ENCODE data around the gene CNTN2. TPM values are rescaled to one million over a fixed set of nuclear protein-coding genes. Genes with fewer than 3 reads are reported as not detected.

The CNTN2 gene
- total RNA-seq, 1 experiment from 2014 or later: not detected

GRCh38 chr1:205020466-205020865, 22.5 kb upstream of the CNTN2 start:
- TF ChIP-seq CTCF (IDR thresholded peaks at IDR 0.05; ENCODE audit: unreplicated experiment): no peak
- H3K27ac Mint-ChIP-seq (ENCODE audit: unreplicated experiment): no peak overlapping the region
- no peaks in the 10 kb centered on the region for H3K36me3 Mint-ChIP-seq (ENCODE audit: insufficient read depth, unreplicated experiment)
- H3K27me3 Mint-ChIP-seq (ENCODE audit: unreplicated experiment): peaks cover 98% of the 10 kb centered on the region
- CTCF ChIA-PET: no interaction called here
- no peaks in the 10 kb centered on the region for H3K9me3 Mint-ChIP-seq (ENCODE audit: low read depth, unreplicated experiment)
- intact Hi-C loops (cut with micrococcal nuclease; ENCODE audit: unreplicated experiment): no loop called here
- no peaks in the 10 kb centered on the region for H3K4me1 Mint-ChIP-seq (ENCODE audit: low read depth, unreplicated experiment)
- no peak for DNase-seq
- BruUV-seq (replicated peaks): no TSS peak
- H3K4me3 Mint-ChIP-seq (ENCODE audit: low read depth, unreplicated experiment): no peak overlapping the region

GRCh38 chr1:205024679-205025078, 18.3 kb upstream of the CNTN2 start:
- Mint-ChIP-seq H3K4me1 (ENCODE audit: low read depth, unreplicated experiment) (no peaks in the 10 kb centered on the region), H3K27ac (ENCODE audit: unreplicated experiment) (no peak overlapping the region)
- no TSS peak for BruUV-seq (replicated peaks)

GRCh38 chr1:205025239-205025638, 17.8 kb upstream of the CNTN2 start:
- DNase-seq: no peak
- Mint-ChIP-seq H3K27ac (ENCODE audit: unreplicated experiment) (no peak overlapping the region), H3K27me3 (ENCODE audit: unreplicated experiment) (peaks cover 93% of the 10 kb centered on the region), H3K36me3 (ENCODE audit: insufficient read depth, unreplicated experiment) (no peaks in the 10 kb centered on the region), H3K4me1 (ENCODE audit: low read depth, unreplicated experiment) (no peaks in the 10 kb centered on the region), H3K4me3 (ENCODE audit: low read depth, unreplicated experiment) (no peak overlapping the region), H3K9me3 (ENCODE audit: low read depth, unreplicated experiment) (no peaks in the 10 kb centered on the region)
- no TSS peak for BruUV-seq (replicated peaks)
- intact Hi-C loops (cut with micrococcal nuclease; ENCODE audit: unreplicated experiment): no loop called here
- TF ChIP-seq CTCF (IDR thresholded peaks at IDR 0.05; ENCODE audit: unreplicated experiment): no peak
- CTCF ChIA-PET: no interaction called here

More at GRCh38 chr1:205024679-205025078, 18.3 kb upstream of the CNTN2 start:
- Mint-ChIP-seq H3K9me3 (ENCODE audit: low read depth, unreplicated experiment) (no peaks in the 10 kb centered on the region), H3K4me3 (ENCODE audit: low read depth, unreplicated experiment) (no peak overlapping the region), H3K36me3 (ENCODE audit: insufficient read depth, unreplicated experiment) (no peaks in the 10 kb centered on the region), H3K27me3 (ENCODE audit: unreplicated experiment) (peaks cover 93% of the 10 kb centered on the region)
- TF ChIP-seq CTCF (IDR thresholded peaks at IDR 0.05; ENCODE audit: unreplicated experiment): no peak
- CTCF ChIA-PET: interaction anchor here (0.7 kb wide), 1 partner anchor 18 kb away, joined by 4 read pairs; no protein-coding TSS in a partner anchor
- no peak for DNase-seq
- intact Hi-C loops (cut with micrococcal nuclease; ENCODE audit: unreplicated experiment): no loop called here

- Mint-ChIP-seq H3K4me3 (ENCODE audit: low read depth, unreplicated experiment) (no peak overlapping the region), H3K27me3 (ENCODE audit: unreplicated experiment) (peaks cover 93% of the 10 kb centered on the region), H3K9me3 (ENCODE audit: low read depth, unreplicated experiment) (no peaks in the 10 kb centered on the region), H3K4me1 (ENCODE audit: low read depth, unreplicated experiment) (no peaks in the 10 kb centered on the region), H3K36me3 (ENCODE audit: insufficient read depth, unreplicated experiment) (no peaks in the 10 kb centered on the region), H3K27ac (ENCODE audit: unreplicated experiment) (no peak overlapping the region)
- intact Hi-C loops (cut with micrococcal nuclease; ENCODE audit: unreplicated experiment): no loop called here
- no peak for TF ChIP-seq CTCF (IDR thresholded peaks at IDR 0.05; ENCODE audit: unreplicated experiment)
- no peak for DNase-seq
- CTCF ChIA-PET: no interaction called here
- BruUV-seq (replicated peaks): no TSS peak
Observed at GRCh38 chr1:205026181-205026580, 16.8 kb upstream of the CNTN2 start.
